ENCODE data around the gene ALDH4A1. TPM values are rescaled to one million over a fixed set of nuclear protein-coding genes. Genes with fewer than 3 reads are reported as not detected.

The ALDH4A1 gene
- total RNA-seq, 1 donor, result 28.6 TPM

GRCh38 chr1:18876210-18876609, 26.1 kb downstream of the ALDH4A1 start:
- no peak for TF ChIP-seq CTCF (IDR thresholded peaks at IDR 0.05; ENCODE audit: extremely low read depth, low read depth, low read length)
- no peaks in the 10 kb centered on the region for H4K20me1 ChIP-seq (ENCODE audit: insufficient read depth, low read length)

GRCh38 chr1:18875796-18876128, 26.6 kb downstream of the ALDH4A1 start:
- H4K20me1 ChIP-seq (ENCODE audit: insufficient read depth, low read length), result no peaks in the 10 kb centered on the region
- H2AFZ ChIP-seq (ENCODE audit: low read length), result no peak overlapping the region
- H3K9me3 ChIP-seq (ENCODE audit: low read depth, low read length), result no peaks in the 10 kb centered on the region
- TF ChIP-seq CTCF (IDR thresholded peaks at IDR 0.05; ENCODE audit: extremely low read depth, low read depth, low read length), result no peak
- H3K4me2 ChIP-seq (ENCODE audit: insufficient read depth, low read length), result no peak overlapping the region
- H3K4me3 ChIP-seq (ENCODE audit: insufficient read depth, low read length), result no peak overlapping the region
- no peak overlapping the region for H3K27ac ChIP-seq (ENCODE audit: low read depth, low read length)
- DNase-seq (ENCODE audit: insufficient read length, low spot score, missing footprints), result peak; percentile 72
- H3K79me2 ChIP-seq (ENCODE audit: insufficient read depth, low read length), result no peaks in the 10 kb centered on the region
- no peaks in the 10 kb centered on the region for H3K36me3 ChIP-seq (ENCODE audit: insufficient read depth, low read length)
- no peaks in the 10 kb centered on the region for H3K4me1 ChIP-seq (ENCODE audit: insufficient read depth, low read length)
- H3K27me3 ChIP-seq (ENCODE audit: insufficient read depth, low read length), result no peaks in the 10 kb centered on the region

More at GRCh38 chr1:18876210-18876609, 26.1 kb downstream of the ALDH4A1 start:
- no peaks in the 10 kb centered on the region for H3K36me3 ChIP-seq (ENCODE audit: insufficient read depth, low read length)
- H2AFZ ChIP-seq (ENCODE audit: low read length), result no peak overlapping the region
- no peaks in the 10 kb centered on the region for H3K4me1 ChIP-seq (ENCODE audit: insufficient read depth, low read length)
- peak; percentile 84 for DNase-seq (ENCODE audit: insufficient read length, low spot score, missing footprints)
- H3K27me3 ChIP-seq (ENCODE audit: insufficient read depth, low read length), result no peaks in the 10 kb centered on the region
- H3K4me3 ChIP-seq (ENCODE audit: insufficient read depth, low read length), result no peak overlapping the region
- H3K27ac ChIP-seq (ENCODE audit: low read depth, low read length), result no peak overlapping the region
- no peak overlapping the region for H3K4me2 ChIP-seq (ENCODE audit: insufficient read depth, low read length)
- no peaks in the 10 kb centered on the region for H3K79me2 ChIP-seq (ENCODE audit: insufficient read depth, low read length)
- no peaks in the 10 kb centered on the region for H3K9me3 ChIP-seq (ENCODE audit: low read depth, low read length)

- Histone ChIP-seq H4K20me1 (ENCODE audit: insufficient read depth, low read length) (no peaks in the 10 kb centered on the region), H2AFZ (ENCODE audit: low read length) (peak overlapping the region; percentile 51)
- TF ChIP-seq CTCF (IDR thresholded peaks at IDR 0.05; ENCODE audit: extremely low read depth, low read depth, low read length), result peak; percentile 90
Measured at GRCh38 chr1:18875107-18875795, 27.1 kb downstream of the ALDH4A1 start.

GRCh38 chr1:18874600-18874999, 27.8 kb downstream of the ALDH4A1 start:
- Histone ChIP-seq H3K4me2 (ENCODE audit: insufficient read depth, low read length) (no peak overlapping the region), H3K9me3 (ENCODE audit: low read depth, low read length) (no peaks in the 10 kb centered on the region), H2AFZ (ENCODE audit: low read length) (no peak overlapping the region), H3K4me3 (ENCODE audit: insufficient read depth, low read length) (no peak overlapping the region), H3K4me1 (ENCODE audit: insufficient read depth, low read length) (no peaks in the 10 kb centered on the region), H3K36me3 (ENCODE audit: insufficient read depth, low read length) (no peaks in the 10 kb centered on the region), H3K79me2 (ENCODE audit: insufficient read depth, low read length) (no peaks in the 10 kb centered on the region), H3K27ac (ENCODE audit: low read depth, low read length) (no peak overlapping the region), H3K27me3 (ENCODE audit: insufficient read depth, low read length) (peaks cover 3% of the 10 kb centered on the region), H4K20me1 (ENCODE audit: insufficient read depth, low read length) (no peaks in the 10 kb centered on the region)
- peak; percentile 43 for DNase-seq (ENCODE audit: insufficient read length, low spot score, missing footprints)
- TF ChIP-seq CTCF (IDR thresholded peaks at IDR 0.05; ENCODE audit: extremely low read depth, low read depth, low read length), result no peak

More at GRCh38 chr1:18875107-18875795, 27.1 kb downstream of the ALDH4A1 start:
- H3K4me1 ChIP-seq (ENCODE audit: insufficient read depth, low read length), result no peaks in the 10 kb centered on the region
- H3K79me2 ChIP-seq (ENCODE audit: insufficient read depth, low read length), result no peaks in the 10 kb centered on the region
- peak; percentile 100 for DNase-seq (ENCODE audit: insufficient read length, low spot score, missing footprints)
- H3K4me3 ChIP-seq (ENCODE audit: insufficient read depth, low read length), result no peak overlapping the region
- H3K27me3 ChIP-seq (ENCODE audit: insufficient read depth, low read length), result no peaks in the 10 kb centered on the region
- H3K36me3 ChIP-seq (ENCODE audit: insufficient read depth, low read length), result no peaks in the 10 kb centered on the region
- no peaks in the 10 kb centered on the region for H3K9me3 ChIP-seq (ENCODE audit: low read depth, low read length)
- no peak overlapping the region for H3K27ac ChIP-seq (ENCODE audit: low read depth, low read length)
- no peak overlapping the region for H3K4me2 ChIP-seq (ENCODE audit: insufficient read depth, low read length)

All from osteoblast (primary cell).